ENCODE measurements around the gene BMP7. TPM values are rescaled to one million over a fixed set of nuclear protein-coding genes. Genes with fewer than 3 reads are reported as not detected.

The BMP7 gene
- total and polyA plus RNA-seq, 9 of the 15 experiments (the other 6 are each of a cell fraction or from before 2014, with no cell fraction given): 0.18 TPM; not detected in 8

DNA sequence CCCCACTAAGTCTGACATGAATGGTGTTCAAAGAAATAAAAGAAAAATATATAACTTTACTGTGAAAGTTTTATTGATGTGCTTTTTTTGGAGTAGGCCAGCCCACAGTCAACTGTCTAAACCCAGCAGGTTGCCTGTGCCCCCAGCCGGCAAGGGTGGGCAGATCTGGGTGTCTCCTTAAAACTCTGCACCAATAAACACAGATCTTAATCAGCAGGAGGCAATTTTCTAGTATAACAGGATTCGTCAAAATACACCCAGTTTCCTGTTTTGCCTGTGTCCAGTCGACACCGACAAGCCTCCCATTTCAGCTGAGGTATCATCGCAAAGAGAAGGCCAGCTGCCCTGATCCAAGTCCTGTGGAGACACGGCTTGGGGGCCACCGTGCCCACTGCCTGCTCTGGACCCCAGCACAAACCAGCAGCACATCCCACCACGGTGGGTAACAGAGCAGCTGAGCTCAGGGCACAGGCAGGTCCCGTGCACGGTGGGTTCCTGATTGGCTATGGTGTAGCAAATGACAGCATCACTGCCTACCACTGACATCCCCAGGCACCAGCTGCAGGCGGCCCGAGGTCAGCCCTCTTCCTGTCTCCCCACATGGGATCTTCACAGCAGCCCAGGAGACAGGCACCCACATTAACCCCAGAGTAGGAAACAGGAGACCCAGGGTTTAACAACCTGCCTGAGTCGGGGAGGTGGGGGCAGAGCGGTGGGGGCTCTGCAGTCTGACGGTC, 15.7 kb downstream of the BMP7 start (continued):
- no peak for TF ChIP-seq ZBTB17 (CRISPR knock-in tag; IDR thresholded peaks at IDR 0.05)
- no peak for TF ChIP-seq NFRKB (IDR thresholded peaks at IDR 0.05; ENCODE audit: low read depth)
- TF ChIP-seq MEF2A (IDR thresholded peaks at IDR 0.05; ENCODE audit: control insufficient read depth, low read depth, low read length): no peak

DNA sequence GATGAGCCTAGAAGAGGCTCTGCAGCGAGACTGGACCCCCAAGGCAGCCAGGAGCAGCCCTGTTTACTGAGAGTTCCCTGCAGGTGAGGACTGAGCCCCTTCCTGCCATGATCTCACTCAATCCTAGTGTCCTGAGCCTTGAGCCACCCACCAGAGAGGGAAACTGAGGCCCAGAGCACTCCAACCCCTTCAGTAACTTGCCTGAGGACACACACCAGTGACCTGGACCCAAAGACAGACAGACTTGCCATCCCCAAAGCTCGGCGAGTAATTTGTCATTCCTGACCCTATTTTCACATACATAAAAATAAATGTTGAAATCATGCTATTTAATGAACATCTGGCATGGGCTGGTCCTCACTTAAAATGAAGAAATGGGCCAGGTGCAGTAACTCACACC, 16.7 kb downstream of the BMP7 start:
- H3K4me1 ChIP-seq (replicated peaks in 1 of 2; ENCODE audit: control insufficient read depth in 2 of 2, insufficient read depth in 2 of 2, low read length in 2 of 2): peaks cover 7 to 12% of the 10 kb centered on the region in 2 experiments; a peak in 2 of 5 replicates
- ChIA-PET POLR2A (no interaction called here), CTCF (ENCODE audit: low intra/inter-chr PET ratio) (no interaction called here)
- H3K27ac ChIP-seq (ENCODE audit: extremely low read depth, low read depth, low read length): no peak overlapping the region
- in situ Hi-C loops (cut with MboI) (no loop called here), intact Hi-C loops (cut with micrococcal nuclease) (no loop called here)
- H4K20me1 ChIP-seq (replicated peaks; ENCODE audit: control insufficient read depth, insufficient read depth, low read length): no peaks in the 10 kb centered on the region
- no peaks in the 10 kb centered on the region for H3K9me1 ChIP-seq (ENCODE audit: control insufficient read depth, insufficient read depth, low read length)
- TF ChIP-seq PTRF (tag; IDR thresholded peaks at IDR 0.05) (no peak), ZKSCAN1 (IDR thresholded peaks at IDR 0.05; ENCODE audit: low read depth, low read length) (no peak), EWSR1 (IDR thresholded peaks at IDR 0.05; ENCODE audit: borderline replicate concordance, low read depth, partially characterized antibody) (peak; percentile 13), XRCC5 (IDR thresholded peaks at IDR 0.05; ENCODE audit: low read depth, low read length) (no peak), DDX20 (tag; IDR thresholded peaks at IDR 0.05; ENCODE audit: low read depth) (no peak), EGR1 (conservative IDR thresholded peaks at IDR 0.05) (no peak), LARP7 (IDR thresholded peaks at IDR 0.05) (no peak), GTF2F1 (IDR thresholded peaks at IDR 0.05; ENCODE audit: low read depth, low read length) (no peak), ZBED1 (IDR thresholded peaks at IDR 0.05) (no peak), SIRT6 (IDR thresholded peaks at IDR 0.05; ENCODE audit: low read depth, low read length) (no peak)
- TF ChIP-seq, protein P1, sequence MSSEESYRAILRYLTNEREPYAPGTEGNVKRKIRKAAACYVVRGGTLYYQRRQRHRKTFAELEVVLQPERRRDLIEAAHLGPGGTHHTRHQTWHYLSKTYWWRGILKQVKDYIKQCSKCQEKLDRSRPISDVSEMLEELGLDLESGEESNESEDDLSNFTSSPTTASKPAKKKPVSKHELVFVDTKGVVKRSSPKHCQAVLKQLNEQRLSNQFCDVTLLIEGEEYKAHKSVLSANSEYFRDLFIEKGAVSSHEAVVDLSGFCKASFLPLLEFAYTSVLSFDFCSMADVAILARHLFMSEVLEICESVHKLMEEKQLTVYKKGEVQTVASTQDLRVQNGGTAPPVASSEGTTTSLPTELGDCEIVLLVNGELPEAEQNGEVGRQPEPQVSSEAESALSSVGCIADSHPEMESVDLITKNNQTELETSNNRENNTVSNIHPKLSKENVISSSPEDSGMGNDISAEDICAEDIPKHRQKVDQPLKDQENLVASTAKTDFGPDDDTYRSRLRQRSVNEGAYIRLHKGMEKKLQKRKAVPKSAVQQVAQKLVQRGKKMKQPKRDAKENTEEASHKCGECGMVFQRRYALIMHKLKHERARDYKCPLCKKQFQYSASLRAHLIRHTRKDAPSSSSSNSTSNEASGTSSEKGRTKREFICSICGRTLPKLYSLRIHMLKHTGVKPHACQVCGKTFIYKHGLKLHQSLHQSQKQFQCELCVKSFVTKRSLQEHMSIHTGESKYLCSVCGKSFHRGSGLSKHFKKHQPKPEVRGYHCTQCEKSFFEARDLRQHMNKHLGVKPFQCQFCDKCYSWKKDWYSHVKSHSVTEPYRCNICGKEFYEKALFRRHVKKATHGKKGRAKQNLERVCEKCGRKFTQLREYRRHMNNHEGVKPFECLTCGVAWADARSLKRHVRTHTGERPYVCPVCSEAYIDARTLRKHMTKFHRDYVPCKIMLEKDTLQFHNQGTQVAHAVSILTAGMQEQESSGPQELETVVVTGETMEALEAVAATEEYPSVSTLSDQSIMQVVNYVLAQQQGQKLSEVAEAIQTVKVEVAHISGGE (CRISPR knock-in tag; IDR thresholded peaks at IDR 0.05): peak in 1 of 3 experiments; percentile 95; a peak in 2 of 6 replicates
- no peak overlapping the region for H3K9ac ChIP-seq (ENCODE audit: insufficient read depth in 1 of 2, low read depth in 2 of 2, low read length in 2 of 2)
- no peak overlapping the region for H2AFZ ChIP-seq (ENCODE audit: low read depth, low read length)
- no peaks in the 10 kb centered on the region for H3K79me2 ChIP-seq (ENCODE audit: control insufficient read depth, insufficient read depth, low read length)
- WGBS (ENCODE audit: insufficient coverage, low coverage, missing lambda C conversion rate): 8% methylated on average over 3 of the region's 3 CpGs
- FAIRE-seq (no peak), ATAC-seq (no peak), DNase-seq (ENCODE audit: extremely low read depth in 1 of 4, low spot score in 3 of 4) (no peak)
- H3K4me2 ChIP-seq (ENCODE audit: insufficient read depth, low read length): no peak overlapping the region
- H3K4me3 ChIP-seq: no peak overlapping the region
- no TSS peak for BruUV-seq (replicated peaks)
- no peaks in the 10 kb centered on the region for H3K36me3 ChIP-seq (ENCODE audit: control insufficient read depth, insufficient read depth, low read length)
- no peaks in the 10 kb centered on the region for H3K9me3 ChIP-seq (replicated peaks; ENCODE audit: control insufficient read depth, insufficient read depth, low read depth, low read length)
- H3K27me3 ChIP-seq (ENCODE audit: control insufficient read depth in 2 of 2, insufficient read depth in 2 of 2, low read length in 2 of 2): peaks cover 0 to 4% of the 10 kb centered on the region in 2 experiments; a peak in 1 of 5 replicates

Data from K562 (cell line).